A549 (cell line): ENCODE measurements around the gene SIRPA. TPM values are rescaled to one million over a fixed set of nuclear protein-coding genes. Genes with fewer than 3 reads are reported as not detected.

Experiments used
- ATAC-seq, 2 experiments: fragments of 200-7000 bp in 1 of 2; fragments of >200 bp in 1 of 2; cut with Nextera tagmentation in 1 of 2; cut with Tn5 transposase in 1 of 2; 3 replicates each; pipeline versions ENCODE4 v1.8.0 to v1.9.1; 2018 to 2020; ENCODE audit warnings: mild to moderate bottlenecking in 1 of 2, moderate library complexity in 1 of 2
- CTCF ChIA-PET: fragments of 300-600 bp; sonication (Branson Sonifier 250); formaldehyde crosslinking; extraction: SDS; loops from one replicate; lab custom pipeline; 2021; ENCODE audit warnings: antibody characterized with exemption, inconsistent platforms; lab: Yijun Ruan, JAX
- POLR2A ChIA-PET: fragments of 350-600 bp; formaldehyde crosslinking; extraction: SDS; loops from one replicate; lab custom pipeline; 2021; ENCODE audit warnings: antibody characterized with exemption, inconsistent platforms; lab: Yijun Ruan, JAX
- DNase-seq, 2 experiments: peaks; one replicate each; pipeline versions ENCODE4 v3.0.0 to v3.0.0-alpha.2; 2011 to 2016; ENCODE audit warnings: low read depth in 1 of 2, low spot score in 1 of 2
- FAIRE-seq: peaks from 2 replicates; lab custom pipeline; 2011; peaks lifted over from hg19 to GRCh38; lab: Jason Lieb, UNC
- H3K27ac ChIP-seq, 2 experiments: fragments of >200 bp; sonication (Bioruptor Twin); formaldehyde crosslinking; 3 replicates each; pipeline ENCODE4 v1.5.1; 2016 to 2017
- H3K4me1 ChIP-seq: fragments of >200 bp; sonication (Bioruptor Twin); formaldehyde crosslinking; 3 replicates; pipeline ENCODE4 v1.6.1; 2016
- H3K4me2 ChIP-seq: fragments of >200 bp; sonication (Bioruptor Twin); formaldehyde crosslinking; 3 replicates; pipeline ENCODE4 v1.6.1; 2016
- H3K4me3 ChIP-seq: fragments of >200 bp; sonication (Bioruptor Twin); formaldehyde crosslinking; 3 replicates; pipeline ENCODE4 v1.5.1; 2016
- H3K9me3 ChIP-seq: fragments of >200 bp; sonication (Bioruptor Twin); formaldehyde crosslinking; 3 replicates; pipeline ENCODE4 v1.6.1; 2016
- CHD2 ChIP-seq: fragments of 150-350 bp; IDR thresholded peaks from 2 replicates; pipeline ENCODE4 v1.6.1; 2014; ENCODE audit warnings: low read length; ENCODE audit not compliant: partially characterized antibody
- CHD4 ChIP-seq: fragments of 200-600 bp; sonication (generic); IDR thresholded peaks from 2 replicates; pipeline ENCODE4 v1.6.1; 2016; ENCODE audit warnings: antibody characterized with exemption, mild to moderate bottlenecking, borderline replicate concordance
- EP300 ChIP-seq, 2 experiments: fragments of >200 bp; sonication (Bioruptor Twin); formaldehyde crosslinking; IDR thresholded peaks; 2 replicates in 1 of 2; 3 replicates in 1 of 2; pipeline ENCODE4 v1.6.1; 2016 to 2017
- ESRRA ChIP-seq: fragments of 150-350 bp; IDR thresholded peaks from 2 replicates; pipeline ENCODE4 v1.6.1; 2014; ENCODE audit warnings: mild to moderate bottlenecking, low read length, borderline replicate concordance
- FOSB ChIP-seq: fragments of 250-450 bp; sonication (Bioruptor Pico); IDR thresholded peaks from 2 replicates; pipeline ENCODE4 v1.5.0; 2020; ENCODE audit warnings: mild to moderate bottlenecking, moderate library complexity
- FOSL2 ChIP-seq, 2 experiments: fragments of 450-650 bp in 1 of 2; fragments of >200 bp in 1 of 2; sonication (Bioruptor Twin) in 1 of 2; formaldehyde crosslinking; IDR thresholded peaks; 2 replicates each; pipeline versions ENCODE4 v1.5.0 to v1.6.1; 2016 to 2020; ENCODE audit warnings: mild to moderate bottlenecking in 1 of 2, moderate library complexity in 1 of 2
- HOXB13 ChIP-seq: fragments of 250-450 bp; sonication (Bioruptor Pico); IDR thresholded peaks from 2 replicates; pipeline ENCODE4 v1.5.0; 2020; ENCODE audit warnings: low read depth, mild to moderate bottlenecking, moderate library complexity
- JUNB ChIP-seq: fragments of >200 bp; sonication (Bioruptor Twin); formaldehyde crosslinking; IDR thresholded peaks from 2 replicates; pipeline ENCODE4 v1.6.1; 2016
- KDM5A ChIP-seq: fragments of 200-600 bp; sonication (generic); IDR thresholded peaks from 2 replicates; pipeline ENCODE4 v1.6.1; 2016; ENCODE audit warnings: antibody characterized with exemption, mild to moderate bottlenecking
- NFE2L2 ChIP-seq: fragments of 150-350 bp; conservative IDR thresholded peaks from 2 replicates; pipeline ENCODE4 v1.6.1; 2014; ENCODE audit warnings: low read length
- RCOR1 ChIP-seq: fragments of 150-350 bp; IDR thresholded peaks from 2 replicates; pipeline ENCODE4 v1.6.1; 2014; ENCODE audit warnings: antibody characterized with exemption, low read length, low read depth
- TFCP2L1 ChIP-seq: fragments of 250-450 bp; sonication (Bioruptor Pico); IDR thresholded peaks from 2 replicates; pipeline ENCODE4 v1.5.0; 2021; ENCODE audit warnings: mild to moderate bottlenecking
- ZFP36 ChIP-seq: fragments of 450-650 bp; IDR thresholded peaks from 2 replicates; pipeline ENCODE4 v1.6.1; 2014; ENCODE audit warnings: borderline replicate concordance; ENCODE audit not compliant: partially characterized antibody
- WGBS: methylation state at CpG from one replicate; pipeline ENCODE4 v1.1.6; 2017; ENCODE audit errors: missing lambda C conversion rate; 5-methylcytosine and 5-hydroxymethylcytosine counted together
- polyA plus RNA-seq, 4 experiments: library from polyadenylated mRNA; depleted of rRNA in 3 of 4; stranded (reverse); fragments of >200 nt; fragmentation: RNase III in 1 of 4; extraction: RNeasy Plus Mini Kit Qiagen cat#74134 plus additional on column Dnase treatment in 1 of 4; gene quantifications; 2 replicates in 3 of 4; 3 replicates in 1 of 4; pipeline ENCODE4 v1.2.3, GENCODE V29; 2011 to 2017
- TF ChIP-seq, protein P1 (sequence below): fragments of 450-650 bp; IDR thresholded peaks from 2 replicates; pipeline ENCODE4 v1.6.1; 2014; ENCODE audit warnings: antibody characterized with exemption
- TF ChIP-seq, protein P2 (sequence below): fragments of >200 bp; sonication (Bioruptor Twin); formaldehyde crosslinking; IDR thresholded peaks from 2 replicates; pipeline ENCODE4 v1.6.1; 2016
- TF ChIP-seq, protein P3 (sequence below): fragments of 150-350 bp; IDR thresholded peaks from 2 replicates; pipeline ENCODE4 v1.6.1; 2014; ENCODE audit warnings: low read depth, mild to moderate bottlenecking, low read length
- TF ChIP-seq, protein P4 (sequence below): IDR thresholded peaks from 2 replicates; pipeline ENCODE4 v1.6.1; 2012; ENCODE audit warnings: low read depth, borderline replicate concordance
- TF ChIP-seq, protein P5 (sequence below): fragments of 200-600 bp; sonication (generic); IDR thresholded peaks from 2 replicates; pipeline ENCODE4 v1.6.1; 2016; ENCODE audit warnings: antibody characterized with exemption, mild to moderate bottlenecking, moderate library complexity
- TF ChIP-seq, protein P6 (sequence below): fragments of >200 bp; sonication (Bioruptor Twin); formaldehyde crosslinking; IDR thresholded peaks from 3 replicates; pipeline ENCODE4 v1.5.1; 2016

SIRPA gene
- polyA plus RNA-seq, 2 of the 4 experiments (the other 2 are of a cell fraction) = 12.8 to 21.6 TPM

DNA sequence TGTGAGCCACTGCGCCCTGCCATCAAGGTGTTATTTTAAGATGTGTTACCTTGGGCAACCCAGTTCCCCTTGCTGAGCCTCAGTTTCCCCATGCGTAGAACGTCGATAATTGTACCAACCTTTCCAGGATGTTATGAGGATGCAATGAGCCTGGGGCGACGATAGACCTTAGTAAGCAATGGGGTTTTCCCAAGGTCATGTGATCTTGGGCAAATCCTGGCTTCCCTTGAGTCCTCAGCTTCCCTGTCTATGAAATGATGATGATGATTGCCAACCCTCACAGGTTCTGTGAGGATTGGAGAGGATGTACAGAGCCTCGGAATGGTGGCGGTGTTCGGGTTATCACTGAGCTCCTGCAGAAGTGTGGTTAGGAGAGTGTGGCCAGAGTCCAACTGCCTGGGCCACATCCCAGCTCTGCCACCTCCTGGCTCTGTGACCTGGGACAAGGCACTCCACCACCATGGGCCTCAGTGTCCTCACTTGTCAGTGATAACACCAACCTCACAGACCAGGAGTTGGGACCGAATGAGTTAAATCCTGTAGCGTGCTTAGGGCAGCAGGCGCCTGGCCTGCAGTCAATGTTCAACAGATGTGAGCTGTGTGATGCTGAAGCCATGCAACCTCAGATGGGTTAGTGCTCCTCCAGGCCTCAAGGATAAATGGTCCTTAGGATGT is 23.4 kb downstream of the SIRPA start:
- Histone ChIP-seq H3K9me3 (no peaks in the 10 kb centered on the region), H3K4me2 (no peak overlapping the region)
- ATAC-seq = no peak
- 95% methylated on average over 12 of the region's 12 CpGs for WGBS
- TF ChIP-seq FOSL2 (IDR thresholded peaks at IDR 0.05) = no peak
- TF ChIP-seq FOSL2 (CRISPR knock-in tag; IDR thresholded peaks at IDR 0.05) = no peak
- no peak for TF ChIP-seq JUNB
- TF ChIP-seq, protein P1, sequence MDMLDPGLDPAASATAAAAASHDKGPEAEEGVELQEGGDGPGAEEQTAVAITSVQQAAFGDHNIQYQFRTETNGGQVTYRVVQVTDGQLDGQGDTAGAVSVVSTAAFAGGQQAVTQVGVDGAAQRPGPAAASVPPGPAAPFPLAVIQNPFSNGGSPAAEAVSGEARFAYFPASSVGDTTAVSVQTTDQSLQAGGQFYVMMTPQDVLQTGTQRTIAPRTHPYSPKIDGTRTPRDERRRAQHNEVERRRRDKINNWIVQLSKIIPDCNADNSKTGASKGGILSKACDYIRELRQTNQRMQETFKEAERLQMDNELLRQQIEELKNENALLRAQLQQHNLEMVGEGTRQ = no peak
- no peak for TF ChIP-seq EP300 (IDR thresholded peaks at IDR 0.05)
- TF ChIP-seq, protein P2, sequence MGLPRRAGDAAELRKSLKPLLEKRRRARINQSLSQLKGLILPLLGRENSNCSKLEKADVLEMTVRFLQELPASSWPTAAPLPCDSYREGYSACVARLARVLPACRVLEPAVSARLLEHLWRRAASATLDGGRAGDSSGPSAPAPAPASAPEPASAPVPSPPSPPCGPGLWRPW = no peak
- TF ChIP-seq, protein P3, sequence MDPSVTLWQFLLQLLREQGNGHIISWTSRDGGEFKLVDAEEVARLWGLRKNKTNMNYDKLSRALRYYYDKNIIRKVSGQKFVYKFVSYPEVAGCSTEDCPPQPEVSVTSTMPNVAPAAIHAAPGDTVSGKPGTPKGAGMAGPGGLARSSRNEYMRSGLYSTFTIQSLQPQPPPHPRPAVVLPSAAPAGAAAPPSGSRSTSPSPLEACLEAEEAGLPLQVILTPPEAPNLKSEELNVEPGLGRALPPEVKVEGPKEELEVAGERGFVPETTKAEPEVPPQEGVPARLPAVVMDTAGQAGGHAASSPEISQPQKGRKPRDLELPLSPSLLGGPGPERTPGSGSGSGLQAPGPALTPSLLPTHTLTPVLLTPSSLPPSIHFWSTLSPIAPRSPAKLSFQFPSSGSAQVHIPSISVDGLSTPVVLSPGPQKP = no peak
- TF ChIP-seq ESRRA = no peak
- TF ChIP-seq, protein P4, sequence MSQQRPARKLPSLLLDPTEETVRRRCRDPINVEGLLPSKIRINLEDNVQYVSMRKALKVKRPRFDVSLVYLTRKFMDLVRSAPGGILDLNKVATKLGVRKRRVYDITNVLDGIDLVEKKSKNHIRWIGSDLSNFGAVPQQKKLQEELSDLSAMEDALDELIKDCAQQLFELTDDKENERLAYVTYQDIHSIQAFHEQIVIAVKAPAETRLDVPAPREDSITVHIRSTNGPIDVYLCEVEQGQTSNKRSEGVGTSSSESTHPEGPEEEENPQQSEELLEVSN = no peak
- TF ChIP-seq, protein P5, sequence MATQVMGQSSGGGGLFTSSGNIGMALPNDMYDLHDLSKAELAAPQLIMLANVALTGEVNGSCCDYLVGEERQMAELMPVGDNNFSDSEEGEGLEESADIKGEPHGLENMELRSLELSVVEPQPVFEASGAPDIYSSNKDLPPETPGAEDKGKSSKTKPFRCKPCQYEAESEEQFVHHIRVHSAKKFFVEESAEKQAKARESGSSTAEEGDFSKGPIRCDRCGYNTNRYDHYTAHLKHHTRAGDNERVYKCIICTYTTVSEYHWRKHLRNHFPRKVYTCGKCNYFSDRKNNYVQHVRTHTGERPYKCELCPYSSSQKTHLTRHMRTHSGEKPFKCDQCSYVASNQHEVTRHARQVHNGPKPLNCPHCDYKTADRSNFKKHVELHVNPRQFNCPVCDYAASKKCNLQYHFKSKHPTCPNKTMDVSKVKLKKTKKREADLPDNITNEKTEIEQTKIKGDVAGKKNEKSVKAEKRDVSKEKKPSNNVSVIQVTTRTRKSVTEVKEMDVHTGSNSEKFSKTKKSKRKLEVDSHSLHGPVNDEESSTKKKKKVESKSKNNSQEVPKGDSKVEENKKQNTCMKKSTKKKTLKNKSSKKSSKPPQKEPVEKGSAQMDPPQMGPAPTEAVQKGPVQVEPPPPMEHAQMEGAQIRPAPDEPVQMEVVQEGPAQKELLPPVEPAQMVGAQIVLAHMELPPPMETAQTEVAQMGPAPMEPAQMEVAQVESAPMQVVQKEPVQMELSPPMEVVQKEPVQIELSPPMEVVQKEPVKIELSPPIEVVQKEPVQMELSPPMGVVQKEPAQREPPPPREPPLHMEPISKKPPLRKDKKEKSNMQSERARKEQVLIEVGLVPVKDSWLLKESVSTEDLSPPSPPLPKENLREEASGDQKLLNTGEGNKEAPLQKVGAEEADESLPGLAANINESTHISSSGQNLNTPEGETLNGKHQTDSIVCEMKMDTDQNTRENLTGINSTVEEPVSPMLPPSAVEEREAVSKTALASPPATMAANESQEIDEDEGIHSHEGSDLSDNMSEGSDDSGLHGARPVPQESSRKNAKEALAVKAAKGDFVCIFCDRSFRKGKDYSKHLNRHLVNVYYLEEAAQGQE = no peak
- no peak for TF ChIP-seq FOSB
- no peak for TF ChIP-seq TFCP2L1 (CRISPR knock-in tag)
- TF ChIP-seq HOXB13 (CRISPR knock-in tag) = no peak
- no peak for TF ChIP-seq CHD4
- no peak for TF ChIP-seq ZFP36
- TF ChIP-seq, protein P6, sequence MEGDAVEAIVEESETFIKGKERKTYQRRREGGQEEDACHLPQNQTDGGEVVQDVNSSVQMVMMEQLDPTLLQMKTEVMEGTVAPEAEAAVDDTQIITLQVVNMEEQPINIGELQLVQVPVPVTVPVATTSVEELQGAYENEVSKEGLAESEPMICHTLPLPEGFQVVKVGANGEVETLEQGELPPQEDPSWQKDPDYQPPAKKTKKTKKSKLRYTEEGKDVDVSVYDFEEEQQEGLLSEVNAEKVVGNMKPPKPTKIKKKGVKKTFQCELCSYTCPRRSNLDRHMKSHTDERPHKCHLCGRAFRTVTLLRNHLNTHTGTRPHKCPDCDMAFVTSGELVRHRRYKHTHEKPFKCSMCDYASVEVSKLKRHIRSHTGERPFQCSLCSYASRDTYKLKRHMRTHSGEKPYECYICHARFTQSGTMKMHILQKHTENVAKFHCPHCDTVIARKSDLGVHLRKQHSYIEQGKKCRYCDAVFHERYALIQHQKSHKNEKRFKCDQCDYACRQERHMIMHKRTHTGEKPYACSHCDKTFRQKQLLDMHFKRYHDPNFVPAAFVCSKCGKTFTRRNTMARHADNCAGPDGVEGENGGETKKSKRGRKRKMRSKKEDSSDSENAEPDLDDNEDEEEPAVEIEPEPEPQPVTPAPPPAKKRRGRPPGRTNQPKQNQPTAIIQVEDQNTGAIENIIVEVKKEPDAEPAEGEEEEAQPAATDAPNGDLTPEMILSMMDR = no peak
- no peak for TF ChIP-seq KDM5A
- no peak for TF ChIP-seq RCOR1
- TF ChIP-seq NFE2L2 = no peak
- no peak for TF ChIP-seq CHD2
- TF ChIP-seq, all 56 proteins: peak for 0
- FAIRE-seq (peak; percentile 18), DNase-seq (no peak)
- ChIA-PET CTCF (interaction anchor here (0.9 to 1.6 kb wide), 5 partner anchors 12 to 254 kb away, joined by 3 to 6 read pairs (median 4); no protein-coding TSS in a partner anchor), POLR2A (no interaction called here)
- Histone ChIP-seq H3K4me3 (no peak overlapping the region), H3K27ac (peak overlapping the region in 1 of 2 experiments; percentile 87; a peak in 3 of 6 replicates), H3K4me1 (peaks cover 37% of the 10 kb centered on the region)
